SK-N-SH (cell line): ENCODE measurements around the gene MAP1LC3A. TPM values are rescaled to one million over a fixed set of nuclear protein-coding genes. Genes with fewer than 3 reads are reported as not detected.

Experiments used
- CTCF ChIA-PET: fragments of 300-600, 350-600 bp; formaldehyde crosslinking; extraction: SDS; loops from one replicate; lab custom pipeline; 2021; lab: Yijun Ruan, JAX
- POLR2A ChIA-PET: fragments of 350-600 bp; sonication (Branson Sonifier 250); formaldehyde crosslinking; extraction: SDS; loops from one replicate; lab custom pipeline; 2020; ENCODE audit warnings: antibody characterized with exemption, inconsistent platforms; lab: Yijun Ruan, JAX
- DNase-seq: peaks from one replicate; pipeline ENCODE4 v3.0.0; 2012
- H2AFZ ChIP-seq: fragments of 200-600 bp; sonication (generic); 2 replicates; pipeline ENCODE4 v1.8.1; 2016; ENCODE audit warnings: antibody characterized with exemption, mild to moderate bottlenecking, low read depth
- H3F3A ChIP-seq: fragments of 200-600 bp; sonication (generic); replicated peaks from 2 replicates; pipeline ENCODE3; 2016; ENCODE audit warnings: antibody characterized with exemption, mild to moderate bottlenecking; ENCODE audit not compliant: insufficient read depth
- H3K27ac ChIP-seq, 2 experiments: fragments of 200-500 bp in 1 of 2; fragments of 200-600 bp in 1 of 2; sonication (Bioruptor generic) in 1 of 2; sonication (generic), shearing (Covaris generic) in 1 of 2; 2 replicates each; pipeline versions ENCODE4 v1.5.1 to v1.6.1; 2014 to 2016; ENCODE audit warnings: low read depth in 2 of 2, inconsistent platforms in 1 of 2, low read length in 1 of 2, mild to moderate bottlenecking in 1 of 2, mixed read lengths in 1 of 2
- H3K27me3 ChIP-seq: fragments of 200-600 bp; sonication (generic), shearing (Covaris generic); 2 replicates; pipeline ENCODE4 v1.6.1; 2016; ENCODE audit warnings: mixed run types; ENCODE audit not compliant: insufficient read depth
- H3K36me3 ChIP-seq, 2 experiments: fragments of 200-500 bp in 1 of 2; fragments of 200-600 bp in 1 of 2; sonication (Bioruptor generic) in 1 of 2; sonication (generic) in 1 of 2; replicated peaks in 1 of 2; 2 replicates each; pipeline versions ENCODE3 to v1.5.1; 2014 to 2016; ENCODE audit warnings: low read length in 1 of 2, mild to moderate bottlenecking in 1 of 2; ENCODE audit not compliant: insufficient read depth in 2 of 2, control insufficient read depth in 1 of 2
- H3K4me1 ChIP-seq, 2 experiments: fragments of 200-500 bp in 1 of 2; fragments of 200-600 bp in 1 of 2; sonication (Bioruptor generic) in 1 of 2; sonication (generic), shearing (Covaris generic) in 1 of 2; 2 replicates each; pipeline versions ENCODE4 v1.5.1 to v1.6.1; 2014 to 2016; ENCODE audit warnings: low read depth in 1 of 2, low read length in 1 of 2, mixed run types in 1 of 2; ENCODE audit not compliant: insufficient read depth in 2 of 2, control insufficient read depth in 1 of 2
- H3K4me2 ChIP-seq: fragments of 200-600 bp; sonication (generic), shearing (Covaris generic); 2 replicates; pipeline ENCODE4 v1.6.1; 2017; ENCODE audit warnings: mixed run types
- H3K4me3 ChIP-seq, 2 experiments: fragments of 200-500 bp in 1 of 2; fragments of 200-600 bp in 1 of 2; sonication (Bioruptor generic) in 1 of 2; sonication (generic), shearing (Covaris generic) in 1 of 2; 2 replicates each; pipeline versions ENCODE4 v1.5.1 to v1.8.1; 2014 to 2016; ENCODE audit warnings: low read depth in 2 of 2, inconsistent platforms in 1 of 2, low read length in 1 of 2, mild to moderate bottlenecking in 1 of 2, mixed read lengths in 1 of 2, moderate library complexity in 1 of 2
- H3K79me2 ChIP-seq: fragments of 200-600 bp; sonication (generic); 2 replicates; pipeline ENCODE4 v1.8.1; 2017; ENCODE audit warnings: mild to moderate bottlenecking; ENCODE audit not compliant: insufficient read depth
- H3K9ac ChIP-seq: fragments of 200-600 bp; sonication (generic); 2 replicates; pipeline ENCODE4 v1.6.1; 2017; ENCODE audit warnings: mixed run types
- H3K9me2 ChIP-seq: fragments of 200-600 bp; sonication (generic); 2 replicates; pipeline ENCODE4 v1.6.1; 2017; ENCODE audit warnings: mixed run types
- H3K9me3 ChIP-seq: fragments of 200-600 bp; sonication (generic); 2 replicates; pipeline ENCODE4 v1.6.1; 2017; ENCODE audit warnings: mixed run types, mild to moderate bottlenecking, moderate library complexity
- H4K20me1 ChIP-seq: fragments of 200-600 bp; sonication (generic); 2 replicates; pipeline ENCODE4 v1.6.1; 2017; ENCODE audit warnings: mild to moderate bottlenecking, mixed run types; ENCODE audit not compliant: insufficient read depth
- FOSL2 ChIP-seq: IDR thresholded peaks from 2 replicates; pipeline ENCODE4 v1.4.0; 2012; ENCODE audit warnings: low read depth, mild to moderate bottlenecking, moderate library complexity, borderline replicate concordance
- FOXM1 ChIP-seq: IDR thresholded peaks from 2 replicates; pipeline ENCODE4 v1.4.0; 2012; ENCODE audit warnings: low read depth, mild to moderate bottlenecking
- GABPA ChIP-seq: IDR thresholded peaks from 2 replicates; pipeline ENCODE4 v1.4.0; 2012; ENCODE audit warnings: low read depth, mild to moderate bottlenecking
- GATA2 ChIP-seq: sonication (generic); formaldehyde crosslinking; IDR thresholded peaks from 2 replicates; pipeline ENCODE4 v1.5.0; 2020; ENCODE audit warnings: mild to moderate bottlenecking, missing genetic modification reagents
- IRF3 ChIP-seq: fragments of 150-350 bp; IDR thresholded peaks from 2 replicates; pipeline ENCODE4 v1.6.1; 2016; ENCODE audit warnings: mild to moderate bottlenecking, low read depth, low read length
- JUND ChIP-seq: IDR thresholded peaks from 2 replicates; pipeline ENCODE4 v1.4.0; 2012
- NFIC ChIP-seq: IDR thresholded peaks from 2 replicates; pipeline ENCODE4 v1.4.0; 2012; ENCODE audit warnings: borderline replicate concordance
- PBX3 ChIP-seq: IDR thresholded peaks from 2 replicates; pipeline ENCODE4; 2012
- POLR2AphosphoS5 ChIP-seq: IDR thresholded peaks from 2 replicates; pipeline ENCODE4 v1.6.1; 2012; ENCODE audit warnings: low read depth, low read length
- RAD21 ChIP-seq: IDR thresholded peaks from 2 replicates; pipeline ENCODE4 v1.6.1; 2012; ENCODE audit warnings: mild to moderate bottlenecking, low read length
- RCOR1 ChIP-seq: fragments of 150-350 bp; IDR thresholded peaks from 2 replicates; pipeline ENCODE4 v1.6.1; 2017; ENCODE audit warnings: antibody characterized with exemption, low read length
- SIN3A ChIP-seq: IDR thresholded peaks from 2 replicates; pipeline ENCODE4 v1.6.1; 2012; ENCODE audit warnings: low read depth, mild to moderate bottlenecking, low read length, moderate library complexity, borderline replicate concordance
- SMC3 ChIP-seq: IDR thresholded peaks from 2 replicates; pipeline ENCODE4 v1.6.1; 2012; ENCODE audit warnings: low read depth, low read length, improper control_type of control experiment
- TAF1 ChIP-seq: IDR thresholded peaks from 2 replicates; pipeline ENCODE4 v1.6.1; 2012; ENCODE audit warnings: low read depth, mild to moderate bottlenecking, low read length, moderate library complexity, borderline replicate concordance
- USF1 ChIP-seq: IDR thresholded peaks from 2 replicates; pipeline ENCODE4 v1.4.0; 2012; ENCODE audit warnings: low read depth, borderline replicate concordance
- WGBS: methylation state at CpG from one replicate; pipeline ENCODE4 v1.1.6; 2017; ENCODE audit warnings: low lambda C conversion rate; 5-methylcytosine and 5-hydroxymethylcytosine counted together
- polyA plus RNA-seq, 3 experiments: library from polyadenylated mRNA; depleted of rRNA; stranded (reverse); fragments of >200 nt; gene quantifications; 2 replicates each; pipeline ENCODE4 v1.2.3, GENCODE V29; 2012
- TF ChIP-seq, protein P1 (sequence below): IDR thresholded peaks from 2 replicates; pipeline ENCODE4 v1.4.0; 2012; ENCODE audit warnings: low read depth, borderline replicate concordance

Gene MAP1LC3A
- polyA plus RNA-seq, 1 of the 3 experiments (the other 2 are of a cell fraction) = 24.9 TPM

DNA sequence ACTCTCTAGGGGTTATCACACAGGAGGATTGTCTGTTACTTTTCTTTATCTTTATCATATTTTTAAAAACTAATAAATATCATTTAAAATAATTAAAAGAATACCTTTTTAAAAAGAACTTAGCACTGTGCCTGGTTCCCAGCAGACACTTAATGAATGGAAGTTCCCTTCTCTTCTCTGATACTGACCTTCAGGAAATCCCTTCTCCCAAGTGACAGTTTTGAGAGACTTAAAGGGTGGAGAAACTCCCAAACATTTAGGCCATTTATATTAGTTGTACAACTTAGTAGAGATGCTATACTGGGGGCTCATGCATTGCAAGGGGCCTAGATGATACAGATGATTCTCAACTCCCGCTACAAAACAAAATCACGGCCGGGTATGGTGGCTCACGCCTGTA is 18.5 kb downstream of the MAP1LC3A start:
- 90% methylated on average over 4 of the region's 4 CpGs for WGBS
- Histone ChIP-seq H3K36me3 (peaks cover 0 to 8% of the 10 kb centered on the region in 2 experiments), H3K79me2 (no peaks in the 10 kb centered on the region), H3K4me1 (peaks cover 0 to 11% of the 10 kb centered on the region in 2 experiments; a peak in 3 of 4 replicates), H3K27me3 (no peaks in the 10 kb centered on the region), H3K4me2 (no peak overlapping the region), H3K9ac (no peak overlapping the region), H3K27ac (no peak overlapping the region), H2AFZ (no peak overlapping the region), H4K20me1 (no peaks in the 10 kb centered on the region), H3K4me3 (no peak overlapping the region), H3K9me2 (no peaks in the 10 kb centered on the region), H3F3A (no peaks in the 10 kb centered on the region), H3K9me3 (no peaks in the 10 kb centered on the region)
- ChIA-PET CTCF (no interaction called here), POLR2A (no interaction called here)
- no peak for DNase-seq
- TF ChIP-seq NFIC = no peak
- TF ChIP-seq FOSL2 = no peak
- TF ChIP-seq SMC3 = no peak
- TF ChIP-seq GATA2 (CRISPR knock-in tag) = no peak
- no peak for TF ChIP-seq IRF3
- TF ChIP-seq PBX3 = no peak
- no peak for TF ChIP-seq GABPA
- no peak for TF ChIP-seq POLR2AphosphoS5
- TF ChIP-seq RCOR1 = no peak

DNA sequence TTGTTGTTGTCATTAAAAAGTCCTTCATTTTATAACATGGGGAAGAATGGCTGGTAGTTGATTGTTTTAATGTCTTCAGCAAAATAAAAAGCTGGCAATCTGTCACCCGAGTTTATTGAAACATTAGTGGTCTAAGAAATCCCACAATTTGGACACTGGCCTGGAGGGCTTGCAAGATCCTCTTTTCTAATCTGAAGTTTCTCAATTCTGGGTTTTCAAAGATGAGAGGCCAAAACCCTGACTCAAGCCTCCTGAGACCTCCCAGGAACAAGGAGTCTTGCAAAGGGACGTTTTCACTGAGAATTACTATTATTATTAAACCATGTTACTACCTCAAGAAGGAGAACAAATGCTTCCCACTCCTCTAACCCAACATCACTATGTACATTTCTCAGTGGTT is 19.5 kb downstream of the MAP1LC3A start:
- TF ChIP-seq SIN3A (no peak), PBX3 (no peak), JUND (no peak), USF1 (no peak), RAD21 (no peak), FOXM1 (no peak), TAF1 (no peak)
- TF ChIP-seq, protein P1, sequence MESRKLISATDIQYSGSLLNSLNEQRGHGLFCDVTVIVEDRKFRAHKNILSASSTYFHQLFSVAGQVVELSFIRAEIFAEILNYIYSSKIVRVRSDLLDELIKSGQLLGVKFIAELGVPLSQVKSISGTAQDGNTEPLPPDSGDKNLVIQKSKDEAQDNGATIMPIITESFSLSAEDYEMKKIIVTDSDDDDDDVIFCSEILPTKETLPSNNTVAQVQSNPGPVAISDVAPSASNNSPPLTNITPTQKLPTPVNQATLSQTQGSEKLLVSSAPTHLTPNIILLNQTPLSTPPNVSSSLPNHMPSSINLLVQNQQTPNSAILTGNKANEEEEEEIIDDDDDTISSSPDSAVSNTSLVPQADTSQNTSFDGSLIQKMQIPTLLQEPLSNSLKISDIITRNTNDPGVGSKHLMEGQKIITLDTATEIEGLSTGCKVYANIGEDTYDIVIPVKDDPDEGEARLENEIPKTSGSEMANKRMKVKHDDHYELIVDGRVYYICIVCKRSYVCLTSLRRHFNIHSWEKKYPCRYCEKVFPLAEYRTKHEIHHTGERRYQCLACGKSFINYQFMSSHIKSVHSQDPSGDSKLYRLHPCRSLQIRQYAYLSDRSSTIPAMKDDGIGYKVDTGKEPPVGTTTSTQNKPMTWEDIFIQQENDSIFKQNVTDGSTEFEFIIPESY = no peak
- TF ChIP-seq, all 33 proteins: peak for 0

More for the DNA sequence above, 19.5 kb downstream of the MAP1LC3A start:
- Histone ChIP-seq H3K27ac (no peak overlapping the region), H3K4me3 (no peak overlapping the region), H3K9me3 (no peaks in the 10 kb centered on the region), H3K4me1 (peaks cover 0 to 15% of the 10 kb centered on the region in 2 experiments; a peak in 3 of 4 replicates), H4K20me1 (no peaks in the 10 kb centered on the region), H3K9me2 (no peaks in the 10 kb centered on the region), H3K36me3 (peaks cover 0 to 8% of the 10 kb centered on the region in 2 experiments), H3K27me3 (no peaks in the 10 kb centered on the region), H3K9ac (no peak overlapping the region), H3F3A (no peaks in the 10 kb centered on the region), H3K4me2 (no peak overlapping the region), H3K79me2 (no peaks in the 10 kb centered on the region), H2AFZ (no peak overlapping the region)
- CTCF ChIA-PET = interaction anchor here (1.1 kb wide), 1 partner anchor 20 kb away, joined by 3 read pairs; no protein-coding TSS in a partner anchor
- 48% methylated on average over 2 of the region's 2 CpGs for WGBS
- DNase-seq = no peak
- POLR2A ChIA-PET = no interaction called here
